ENCODE measurements around the gene CLDN4.

Gene CLDN4

DNA sequence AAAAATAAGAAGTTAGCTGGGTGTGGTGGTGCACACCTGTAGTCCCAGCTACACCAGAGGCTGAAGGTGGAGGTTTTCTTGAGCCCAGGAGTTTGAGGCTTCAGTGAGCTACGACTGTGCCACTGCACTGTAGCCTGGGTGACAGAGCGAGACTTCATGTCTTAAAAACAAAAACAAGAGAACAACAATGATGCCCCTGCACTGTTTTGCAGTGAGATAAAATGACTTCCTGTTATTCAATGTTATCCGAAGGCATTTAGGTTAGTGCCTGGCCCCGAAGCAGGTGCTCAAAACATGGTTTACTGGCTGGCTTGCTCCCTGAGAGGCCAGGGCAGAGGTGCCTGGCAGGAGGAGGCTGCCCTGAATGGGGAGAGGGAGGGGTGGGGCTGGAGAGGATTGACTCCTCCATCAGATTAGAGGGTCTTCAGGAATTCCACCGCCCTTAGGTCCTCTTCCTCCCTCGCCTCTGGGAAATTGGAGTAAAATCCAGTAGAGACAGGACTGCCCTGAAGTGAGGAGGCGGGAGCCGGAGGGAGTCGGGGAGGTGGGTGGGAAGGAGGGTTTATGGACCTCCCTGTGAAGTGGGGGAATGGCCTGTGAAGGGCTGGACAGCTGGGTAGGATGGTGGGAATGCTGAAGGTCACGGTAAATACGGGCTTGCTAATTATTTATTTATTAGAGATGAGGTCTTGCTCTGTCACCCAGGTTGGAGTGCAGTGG lies 6.8 kb upstream of the CLDN4 start:
- no peak for FAIRE-seq

- FAIRE-seq: no peak
Observed at GRCh38 chr7:73824986-73825385, 5.8 kb upstream of the CLDN4 start.

DNA sequence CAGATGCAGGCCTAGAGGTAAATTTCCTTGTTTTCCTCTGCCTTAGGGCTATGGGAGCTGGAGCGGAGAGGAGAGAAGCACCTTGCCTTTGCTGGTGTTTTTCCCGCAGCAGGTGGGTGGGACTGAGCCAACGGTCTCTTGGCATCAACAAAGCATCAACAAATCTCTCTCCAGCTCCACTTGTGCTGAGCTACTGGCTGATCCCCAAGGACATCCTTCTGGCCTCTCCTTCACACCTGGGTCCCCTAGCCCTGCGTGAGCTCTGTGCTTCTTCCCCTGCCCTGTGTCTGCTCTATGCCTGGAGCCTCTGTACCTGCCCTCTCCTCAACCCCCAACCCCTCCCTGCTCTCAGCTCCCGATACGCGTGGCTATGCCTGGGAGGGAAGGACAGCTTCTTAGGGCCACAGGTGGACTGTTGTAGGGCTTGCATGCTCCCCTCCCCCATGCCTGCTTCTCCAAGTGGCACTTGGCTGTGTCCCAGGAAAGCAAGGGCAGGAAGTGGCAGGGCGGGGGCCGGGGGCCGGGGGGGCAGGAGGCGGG lies 3.2 kb upstream of the CLDN4 start:
- FAIRE-seq: no peak

DNA sequence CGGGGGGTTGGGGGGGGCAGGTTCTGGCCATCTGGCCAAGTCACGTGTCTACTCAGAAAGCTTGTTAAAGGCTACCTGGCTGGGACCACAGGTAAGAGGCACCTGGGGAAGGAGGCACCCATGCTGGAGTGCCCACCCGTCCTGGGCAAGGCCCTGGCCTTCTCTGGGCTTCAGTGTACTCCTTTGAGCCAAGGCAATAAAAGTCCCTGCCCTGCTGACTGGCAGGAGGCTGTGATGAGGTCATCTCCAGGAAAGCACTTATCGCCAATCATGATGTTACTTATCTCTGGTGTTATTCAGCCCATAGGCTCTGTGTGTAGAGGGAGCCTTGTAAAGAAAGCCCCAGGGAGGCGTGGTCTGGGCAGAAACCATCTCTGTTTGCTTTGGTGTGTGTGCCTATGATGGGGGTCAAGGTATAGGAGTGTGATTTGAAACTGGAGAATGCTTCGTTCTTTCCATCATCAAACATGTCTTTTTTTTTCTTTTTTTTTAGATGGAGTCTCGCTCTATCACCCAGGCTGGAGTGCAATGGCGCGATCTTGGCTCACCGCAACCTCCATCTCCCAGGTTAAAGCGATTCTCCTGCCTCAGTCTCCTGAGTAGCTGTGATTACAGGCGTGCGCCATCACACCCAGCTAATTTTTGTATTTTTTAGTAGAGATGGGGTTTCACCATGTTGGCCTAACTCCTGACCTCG lies 2.5 kb upstream of the CLDN4 start:
- FAIRE-seq: no peak

DNA sequence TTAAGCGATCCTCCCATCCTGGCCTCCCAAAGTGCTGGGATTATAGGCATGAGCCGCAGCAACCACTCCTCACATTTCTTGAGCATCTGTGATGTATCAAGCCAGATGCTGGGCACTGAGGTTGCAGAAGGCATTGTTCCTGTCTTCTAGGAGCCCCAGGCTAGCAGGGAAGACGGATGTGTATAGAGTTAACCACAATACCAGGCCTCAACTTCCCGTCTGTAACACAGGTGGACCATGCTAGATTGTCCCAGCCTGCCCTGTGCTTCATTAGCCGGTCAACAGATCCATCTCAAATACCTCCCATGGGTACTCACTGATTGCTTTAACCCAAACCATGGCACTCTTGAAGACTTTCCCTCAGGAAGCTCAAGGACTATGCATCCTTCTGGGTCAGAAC lies 1.8 kb upstream of the CLDN4 start:
- no peak for FAIRE-seq

DNA sequence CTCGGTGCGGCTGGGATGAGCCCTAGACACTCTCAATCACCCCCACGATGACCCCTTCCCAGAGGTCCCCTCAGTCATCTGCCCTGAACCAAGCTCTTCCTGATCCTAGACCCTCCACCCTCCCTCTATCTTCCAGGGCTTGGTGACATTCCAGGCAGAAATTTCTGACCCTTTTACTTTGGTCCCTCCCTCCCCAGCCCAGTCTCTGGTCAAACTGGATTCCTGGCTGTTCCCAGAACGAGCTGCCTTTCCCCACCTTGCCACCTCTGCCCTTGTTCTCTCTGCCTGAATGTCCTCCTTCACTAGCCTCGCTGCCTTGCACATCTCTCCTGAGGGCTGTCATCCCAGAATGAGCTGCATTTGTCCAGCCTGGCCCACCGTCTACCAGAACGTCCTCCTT lies 1.3 kb upstream of the CLDN4 start:
- FAIRE-seq: no peak

- no peak for FAIRE-seq
Observed at GRCh38 chr7:73829921-73830680, 695 bp upstream of the CLDN4 start.

DNA sequence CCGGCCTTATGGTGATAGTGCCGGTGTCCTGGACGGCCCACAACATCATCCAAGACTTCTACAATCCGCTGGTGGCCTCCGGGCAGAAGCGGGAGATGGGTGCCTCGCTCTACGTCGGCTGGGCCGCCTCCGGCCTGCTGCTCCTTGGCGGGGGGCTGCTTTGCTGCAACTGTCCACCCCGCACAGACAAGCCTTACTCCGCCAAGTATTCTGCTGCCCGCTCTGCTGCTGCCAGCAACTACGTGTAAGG lies 713 bp downstream of the CLDN4 start:
- FAIRE-seq: no peak

DNA sequence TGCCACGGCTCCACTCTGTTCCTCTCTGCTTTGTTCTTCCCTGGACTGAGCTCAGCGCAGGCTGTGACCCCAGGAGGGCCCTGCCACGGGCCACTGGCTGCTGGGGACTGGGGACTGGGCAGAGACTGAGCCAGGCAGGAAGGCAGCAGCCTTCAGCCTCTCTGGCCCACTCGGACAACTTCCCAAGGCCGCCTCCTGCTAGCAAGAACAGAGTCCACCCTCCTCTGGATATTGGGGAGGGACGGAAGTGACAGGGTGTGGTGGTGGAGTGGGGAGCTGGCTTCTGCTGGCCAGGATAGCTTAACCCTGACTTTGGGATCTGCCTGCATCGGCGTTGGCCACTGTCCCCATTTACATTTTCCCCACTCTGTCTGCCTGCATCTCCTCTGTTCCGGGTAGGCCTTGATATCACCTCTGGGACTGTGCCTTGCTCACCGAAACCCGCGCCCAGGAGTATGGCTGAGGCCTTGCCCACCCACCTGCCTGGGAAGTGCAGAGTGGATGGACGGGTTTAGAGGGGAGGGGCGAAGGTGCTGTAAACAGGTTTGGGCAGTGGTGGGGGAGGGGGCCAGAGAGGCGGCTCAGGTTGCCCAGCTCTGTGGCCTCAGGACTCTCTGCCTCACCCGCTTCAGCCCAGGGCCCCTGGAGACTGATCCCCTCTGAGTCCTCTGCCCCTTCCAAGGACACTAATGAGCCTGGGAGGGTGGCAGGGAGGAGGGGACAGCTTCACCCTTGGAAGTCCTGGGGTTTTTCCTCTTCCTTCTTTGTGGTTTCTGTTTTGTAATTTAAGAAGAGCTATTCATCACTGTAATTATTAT lies 1.2 kb downstream of the CLDN4 start:
- no peak for FAIRE-seq

DNA sequence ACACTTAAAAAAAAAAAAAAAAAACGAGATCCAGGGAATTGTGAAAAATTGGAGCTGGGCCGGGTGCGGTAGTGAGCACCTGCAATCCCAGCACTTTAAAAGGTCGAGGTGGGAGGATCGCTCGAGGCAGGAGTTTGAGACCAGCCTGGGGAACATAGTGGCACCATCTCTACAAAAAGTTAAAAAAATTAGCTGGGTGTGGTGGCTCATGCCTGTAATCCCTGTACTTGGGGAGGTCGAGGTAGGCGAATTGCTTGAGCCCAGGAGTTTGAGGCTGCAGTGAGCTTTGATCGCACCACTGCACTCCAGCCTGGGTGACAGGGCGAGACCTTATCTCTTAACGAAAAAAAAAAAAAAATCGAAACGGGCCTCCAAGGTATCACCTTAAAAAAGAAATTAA lies 2.0 kb downstream of the CLDN4 start:
- FAIRE-seq: no peak

DNA sequence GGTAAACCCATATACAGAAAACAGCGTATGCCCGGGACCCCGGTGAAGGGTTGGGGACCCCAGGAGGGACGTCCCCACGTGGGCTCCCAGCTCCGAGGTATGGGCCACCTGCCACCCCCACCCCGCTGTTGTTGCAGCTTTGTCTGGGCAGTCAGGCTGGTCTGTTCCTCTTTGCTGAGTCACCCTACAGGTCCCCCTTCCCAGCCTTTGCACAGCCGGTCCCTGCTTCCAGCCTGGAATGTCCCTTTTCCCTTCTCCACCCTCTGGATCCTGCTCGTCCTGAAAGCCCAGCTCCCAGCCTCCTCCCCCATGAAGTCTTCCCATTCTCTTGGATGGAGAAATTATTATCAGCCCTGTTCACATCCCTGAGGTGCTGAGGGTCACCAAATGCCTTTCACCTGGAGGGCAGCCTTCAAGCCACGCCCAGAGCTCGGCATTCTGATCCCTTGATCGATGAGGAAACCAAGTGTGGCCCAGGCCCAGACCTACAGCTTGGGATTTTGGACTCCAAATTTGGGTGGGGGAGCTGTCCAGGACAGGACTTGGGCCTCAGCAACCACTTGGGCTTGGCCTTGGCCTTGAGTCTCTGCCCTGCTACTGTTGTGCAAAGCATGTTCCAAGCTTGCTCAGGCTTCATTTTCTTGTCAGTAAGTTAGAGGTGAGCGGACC lies 2.6 kb downstream of the CLDN4 start:
- FAIRE-seq: no peak

DNA sequence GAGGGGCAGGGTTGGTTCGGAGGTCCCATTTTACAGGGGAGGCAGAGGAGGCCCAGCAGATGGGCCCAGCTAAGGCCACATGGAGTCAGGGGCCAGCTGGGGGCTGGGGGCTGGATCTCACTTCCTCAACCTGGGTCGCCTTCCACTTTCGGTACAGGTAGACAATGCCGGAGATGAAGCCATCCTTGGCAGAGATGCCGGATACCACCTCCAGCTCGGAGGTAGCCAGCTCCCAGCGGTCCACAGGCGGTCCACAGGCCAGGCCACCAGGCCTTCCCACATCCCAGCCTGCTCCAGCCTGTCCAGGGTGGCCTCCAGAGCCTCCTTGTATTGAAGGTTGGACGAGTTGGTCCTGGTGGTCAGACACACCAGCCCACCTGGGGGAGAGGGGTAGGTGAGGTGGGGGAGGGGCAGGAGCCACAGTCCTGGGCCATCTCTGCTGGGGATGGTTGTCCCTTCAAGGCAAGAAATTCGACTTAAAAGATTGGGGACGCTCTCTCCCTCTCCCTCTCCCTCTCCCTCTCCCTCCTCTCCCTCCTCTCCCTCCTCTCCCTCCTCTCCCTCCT lies 3.9 kb downstream of the CLDN4 start:
- FAIRE-seq: no peak

GRCh38 chr7:73837167-73837566 lies 6.4 kb downstream of the CLDN4 start:
- FAIRE-seq: peak; percentile 89

DNA sequence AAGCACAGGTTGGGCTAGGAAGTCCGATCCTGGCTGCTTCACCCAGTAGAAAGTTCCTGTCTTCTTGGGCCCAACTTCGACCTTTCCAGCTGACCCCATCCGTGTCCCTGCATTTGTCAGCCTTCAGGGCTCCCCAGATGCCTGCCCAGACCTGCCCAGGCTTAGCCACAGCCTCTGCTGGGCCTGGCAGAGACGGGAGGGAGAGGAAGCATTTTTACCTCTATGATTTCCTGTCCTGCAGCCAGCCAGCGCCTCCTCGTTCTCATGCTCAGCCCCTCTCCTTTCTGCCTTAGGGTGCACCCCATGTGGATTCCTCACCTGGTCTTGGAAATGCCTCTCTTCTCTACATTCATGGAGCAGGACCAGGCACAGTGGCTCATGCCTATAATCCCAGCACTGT lies 7.8 kb downstream of the CLDN4 start:
- no peak for FAIRE-seq

DNA sequence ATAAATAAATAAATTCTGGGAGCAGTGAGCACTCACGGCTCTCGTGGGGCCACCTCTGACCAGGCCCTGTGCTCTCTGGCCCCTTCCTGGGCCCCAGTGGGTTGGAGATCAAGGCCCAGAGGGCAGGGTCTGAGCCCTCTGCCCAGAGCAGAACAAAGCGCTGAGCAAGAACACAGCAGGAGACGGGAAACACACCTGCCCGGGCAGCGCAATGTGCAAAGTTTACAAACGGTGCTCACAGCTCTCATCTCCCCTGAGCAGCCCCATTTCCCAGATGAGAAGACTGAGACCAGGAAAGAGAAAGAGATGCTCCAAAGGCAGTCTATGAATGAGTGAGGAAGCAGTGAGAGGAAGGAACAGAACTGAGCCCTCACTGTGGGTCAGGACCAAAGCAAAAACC lies 8.5 kb downstream of the CLDN4 start:
- FAIRE-seq: no peak

GRCh38 chr7:73839743-73840714 lies 9.2 kb downstream of the CLDN4 start:
- no peak for FAIRE-seq

GRCh38 chr7:73840715-73841379 lies 10.1 kb downstream of the CLDN4 start:
- FAIRE-seq: no peak

GRCh38 chr7:73841689-73842066 lies 10.9 kb downstream of the CLDN4 start:
- no peak for FAIRE-seq

DNA sequence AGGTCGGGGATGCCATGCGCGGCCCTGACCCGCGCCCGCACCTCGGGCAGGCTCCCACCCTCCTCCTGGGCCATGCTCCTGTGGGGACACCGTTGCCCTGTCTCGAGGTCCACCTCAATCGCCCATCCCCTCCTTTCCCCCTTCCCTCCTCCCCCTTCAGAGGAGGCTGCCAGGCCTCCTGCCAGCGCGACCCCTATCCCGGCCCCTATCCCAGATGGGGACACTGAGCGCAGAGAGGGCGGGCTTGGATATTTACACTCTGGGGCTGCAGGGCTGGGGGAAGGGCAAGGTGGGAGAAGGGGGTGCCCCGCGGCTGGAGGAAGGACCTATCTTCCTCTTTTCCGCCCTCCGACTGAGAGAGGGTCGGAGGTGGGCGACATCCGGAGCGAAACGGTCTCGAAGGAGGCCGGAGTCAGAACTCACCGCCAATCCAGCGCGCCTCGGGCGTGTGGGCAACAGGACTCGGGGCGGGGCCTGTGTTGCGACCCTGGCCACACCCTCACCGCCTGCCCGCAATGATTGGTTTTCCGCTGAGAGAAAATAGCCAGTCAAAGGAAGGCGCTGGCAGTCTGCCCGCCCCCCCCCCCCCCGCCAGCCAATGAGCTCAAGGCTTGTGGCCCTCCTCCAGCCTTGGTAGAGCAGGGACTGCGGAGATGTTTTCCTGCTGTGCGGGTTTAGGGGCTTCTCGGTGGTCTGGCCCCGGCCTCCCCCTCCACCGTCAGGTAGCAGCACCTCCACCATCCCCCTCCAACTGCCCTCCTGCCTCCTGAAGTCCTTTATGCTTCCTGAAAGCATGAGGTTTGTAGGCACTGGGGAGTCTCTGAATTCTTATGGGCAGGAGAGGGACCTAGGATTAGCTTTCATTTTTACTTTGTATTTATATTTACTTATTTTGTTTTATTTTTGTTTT lies 11.5 kb downstream of the CLDN4 start, which contains the start of gene METTL27:
Gene METTL27 (minus strand): TSS at position 450 of the 910 bp plus-strand sequence. CDS start 376 bp downstream, at position 74.
- FAIRE-seq: no peak

Measured in G401.6 (cell line).